Erythroblast (primary cell): ENCODE results near the gene KRT77.

Source experiments
- GATA1 ChIP-seq: IDR thresholded peaks from 2 replicates; pipeline ENCODE4 v1.6.1; 2011; ENCODE audit warnings: low read depth, mild to moderate bottlenecking, control low read depth, low read length, moderate library complexity
- POLR2A ChIP-seq: IDR thresholded peaks from 2 replicates; pipeline ENCODE4 v1.6.1; 2011; ENCODE audit warnings: mild to moderate bottlenecking, low read length

- TF ChIP-seq POLR2A (no peak), GATA1 (no peak)
Measured at GRCh38 chr12:52686756-52687487, 16.4 kb downstream of the KRT77 start.
